Measurements from ENCODE around the gene OR5AK2.
"Not testable (repeated sequence)": the region's sequence is repeated elsewhere in the genome, so short reads cannot be mapped to it uniquely, and the experiment has no call there.

OR5AK2 gene, protein sequence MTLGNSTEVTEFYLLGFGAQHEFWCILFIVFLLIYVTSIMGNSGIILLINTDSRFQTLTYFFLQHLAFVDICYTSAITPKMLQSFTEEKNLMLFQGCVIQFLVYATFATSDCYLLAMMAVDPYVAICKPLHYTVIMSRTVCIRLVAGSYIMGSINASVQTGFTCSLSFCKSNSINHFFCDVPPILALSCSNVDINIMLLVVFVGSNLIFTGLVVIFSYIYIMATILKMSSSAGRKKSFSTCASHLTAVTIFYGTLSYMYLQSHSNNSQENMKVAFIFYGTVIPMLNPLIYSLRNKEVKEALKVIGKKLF

DNA sequence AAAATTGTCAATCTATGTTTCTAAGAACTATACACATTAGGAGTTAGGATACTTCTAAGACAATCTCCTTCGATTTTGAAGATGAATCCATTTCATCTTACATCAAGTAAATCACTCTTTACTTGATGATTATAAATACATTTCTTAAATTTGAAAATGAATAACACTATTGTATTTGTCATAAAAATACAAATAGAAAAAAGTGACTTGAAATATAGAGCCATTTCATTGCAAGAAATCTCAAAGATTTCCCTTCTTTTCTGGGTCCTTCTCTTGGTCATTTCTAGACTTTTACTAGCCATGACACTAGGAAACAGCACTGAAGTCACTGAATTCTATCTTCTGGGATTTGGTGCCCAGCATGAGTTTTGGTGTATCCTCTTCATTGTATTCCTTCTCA lies at the start of gene OR5AK2:
Gene OR5AK2, plus strand, starts transcription at position 301 of the 400 bp plus-strand sequence. Its CDS starts 0 bp downstream, at position 301.
- no peak for DNase-seq (ENCODE audit: low spot score)

DNA sequence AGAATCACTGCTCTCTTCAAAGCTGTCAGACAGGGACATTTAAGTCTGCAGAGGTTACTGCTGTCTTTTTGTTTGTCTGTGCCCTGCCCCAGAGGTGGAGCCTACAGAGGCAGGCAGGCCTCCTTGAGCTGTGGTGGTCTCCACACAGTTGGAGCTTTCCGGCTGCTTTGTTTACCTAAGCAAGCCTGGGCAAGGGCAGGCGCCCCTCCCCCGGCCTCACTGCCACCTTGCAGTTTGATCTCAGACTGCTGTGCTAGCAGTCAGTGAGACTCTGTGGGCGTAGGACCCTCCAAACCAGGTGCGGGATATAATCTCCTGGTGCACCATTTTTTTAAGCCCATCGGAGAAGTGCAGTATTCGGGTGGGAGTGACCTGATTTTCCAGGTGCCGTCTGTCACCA lies 43.2 kb upstream of the OR5AK2 start:
- DNase-seq (ENCODE audit: low spot score), result not testable (repeated sequence)

DNA sequence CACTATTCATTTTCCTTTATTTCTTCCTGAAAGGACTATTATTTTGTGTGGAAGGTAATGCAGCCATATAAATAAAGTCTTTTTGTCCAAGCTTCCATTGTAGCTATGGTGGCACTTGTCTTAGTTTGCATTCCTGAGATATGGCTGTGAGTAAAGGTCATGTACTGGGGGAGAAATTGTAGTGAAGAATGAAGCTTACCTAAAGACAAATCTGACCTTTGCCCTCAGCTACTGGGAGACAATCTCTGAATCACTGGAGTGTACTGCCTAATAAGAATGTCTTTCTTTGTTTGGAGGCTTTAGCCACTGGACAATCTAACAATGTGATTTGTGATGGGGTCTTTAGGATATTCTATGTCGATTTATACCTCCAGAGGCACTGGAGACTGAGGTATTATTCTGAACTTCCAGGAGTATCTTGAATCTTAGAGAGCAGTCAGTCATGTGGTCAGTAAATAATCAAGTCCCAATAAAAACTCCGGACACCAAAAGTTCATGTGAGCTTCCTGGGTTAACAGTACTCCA lies 39.7 kb upstream of the OR5AK2 start:
- DNase-seq (ENCODE audit: low spot score), result no peak

DNA sequence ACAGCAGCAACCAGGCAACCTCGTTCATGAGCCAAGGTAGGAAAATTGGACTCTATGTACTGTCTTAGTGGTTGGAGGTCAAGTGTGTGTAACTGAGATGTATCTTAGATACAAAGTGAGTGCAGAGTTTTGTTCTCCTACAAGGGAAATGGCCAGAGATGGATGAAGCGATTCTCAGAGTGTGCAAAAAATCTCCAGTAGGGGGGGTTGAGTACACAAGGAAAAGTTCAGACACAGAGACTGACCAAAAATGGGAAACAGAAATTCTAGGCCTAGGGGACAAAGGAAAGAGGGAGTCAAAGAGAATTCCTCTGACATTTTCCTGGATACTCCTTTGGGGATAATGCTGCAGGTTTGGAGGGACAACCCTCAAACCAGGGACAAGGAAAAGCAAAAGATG lies 38.2 kb upstream of the OR5AK2 start:
- no peak for DNase-seq (ENCODE audit: low spot score)

DNA sequence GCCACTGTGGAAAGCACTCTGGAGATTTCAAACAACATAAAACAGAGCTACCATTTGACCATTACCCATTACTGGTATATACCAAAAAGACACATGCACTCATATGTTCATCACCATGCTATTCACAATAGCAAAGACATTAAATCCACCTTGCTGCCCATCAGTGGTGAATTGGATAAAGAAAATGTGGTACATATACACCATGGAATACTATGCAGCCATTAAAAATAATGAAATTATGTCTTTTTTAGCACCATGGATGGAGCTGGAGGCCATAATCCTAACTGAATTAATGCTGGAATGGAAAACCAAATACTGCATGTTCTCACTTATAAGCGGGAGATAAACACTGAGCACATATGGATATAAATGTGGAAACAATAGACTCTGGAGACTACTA lies 34.8 kb upstream of the OR5AK2 start:
- not testable (repeated sequence) for DNase-seq (ENCODE audit: low spot score)

DNA sequence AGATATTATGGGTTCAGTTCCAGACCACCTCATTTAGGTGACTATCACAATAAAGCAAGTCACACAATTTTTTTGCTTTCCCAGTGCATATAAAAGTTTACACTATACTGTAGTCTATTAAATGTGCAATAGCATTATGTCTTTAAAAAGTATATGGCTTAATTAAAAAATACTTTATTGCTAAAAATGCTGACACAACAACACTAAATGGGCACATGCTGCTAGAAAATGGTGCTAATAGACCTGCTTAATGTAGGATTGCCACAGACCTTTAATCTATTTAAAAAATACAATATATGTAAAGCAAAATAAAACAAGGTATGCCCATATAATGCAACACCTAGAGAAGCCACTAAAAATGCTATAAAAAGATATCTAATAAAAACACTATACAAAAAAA lies 27.1 kb upstream of the OR5AK2 start:
- DNase-seq (ENCODE audit: low spot score), result no peak

DNA sequence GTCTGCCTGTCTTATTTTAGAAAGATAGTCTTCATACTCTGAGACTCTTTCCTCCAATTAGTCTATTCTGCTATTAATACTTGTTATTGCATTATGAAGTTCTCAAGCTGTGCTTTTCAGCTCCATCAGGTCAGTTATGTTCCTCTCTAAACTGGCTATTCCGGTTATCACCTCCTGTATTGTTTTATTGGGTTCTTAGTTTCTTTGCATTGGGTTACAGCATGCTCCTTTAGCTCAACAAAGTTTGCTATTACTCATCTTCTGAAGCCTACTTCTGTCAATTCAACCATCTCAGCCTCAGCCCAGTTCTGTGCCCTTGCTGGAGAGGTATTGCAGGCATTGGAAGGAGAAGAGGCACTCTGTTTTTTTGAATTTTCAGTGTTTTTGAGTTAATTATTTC lies 21.0 kb upstream of the OR5AK2 start:
- no peak for DNase-seq (ENCODE audit: low spot score)

DNA sequence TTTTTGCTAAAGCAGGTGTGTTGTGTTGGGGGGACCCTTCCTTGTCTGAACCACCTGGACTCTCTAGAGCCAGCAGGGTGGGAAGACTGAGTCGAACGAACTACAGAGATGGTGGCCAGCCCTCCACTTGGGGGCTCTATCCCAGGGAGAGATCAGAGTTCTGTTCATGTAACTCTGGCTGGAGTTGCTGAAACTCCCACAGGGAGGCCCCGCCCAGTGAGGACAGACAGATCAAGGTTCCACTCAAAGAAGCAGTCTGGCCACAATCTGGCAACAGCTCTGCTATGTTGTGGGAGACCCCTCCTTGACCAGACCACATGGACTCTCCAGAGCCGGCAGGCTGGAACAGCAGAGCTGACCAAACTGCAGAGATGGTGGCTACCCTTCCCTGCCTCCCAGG lies 20.2 kb upstream of the OR5AK2 start:
- no peak for DNase-seq (ENCODE audit: low spot score)

DNA sequence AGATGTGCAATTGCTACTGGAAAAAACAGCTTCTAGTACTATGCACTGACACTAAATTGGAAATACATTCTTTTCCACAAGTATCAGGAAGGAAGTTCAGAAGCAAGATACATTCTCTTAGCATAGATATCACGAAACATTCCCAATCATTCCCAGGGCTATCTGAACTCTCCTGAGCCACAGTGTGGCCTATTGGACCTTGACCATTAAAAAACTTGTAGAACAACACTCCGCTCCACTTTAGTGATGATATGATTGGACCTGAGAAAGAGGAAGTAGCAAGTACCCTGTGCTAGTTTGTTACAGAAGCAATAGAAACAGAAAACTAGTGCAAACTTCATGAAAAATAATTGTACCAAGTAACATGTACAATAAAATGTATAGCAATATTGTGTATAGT lies 11.4 kb upstream of the OR5AK2 start:
- DNase-seq (ENCODE audit: low spot score), result no peak

DNA sequence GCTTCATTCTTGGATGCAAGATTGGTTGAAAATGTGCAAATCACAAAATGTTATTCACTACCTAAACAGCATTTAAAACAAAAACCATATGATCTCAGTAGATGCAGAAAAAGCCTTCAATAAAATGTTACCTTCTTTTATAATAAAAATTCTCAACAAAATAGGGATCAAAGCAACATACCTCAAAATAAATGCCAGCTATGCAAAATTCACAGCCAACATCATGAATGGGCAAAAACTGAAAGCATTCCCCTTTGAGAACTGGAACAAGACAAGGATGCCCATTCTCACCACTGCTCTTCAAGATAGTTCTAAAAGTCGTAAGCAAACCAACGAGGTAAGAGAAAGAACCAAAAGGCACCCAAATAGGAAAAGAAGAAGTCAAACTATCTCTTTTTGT lies 2.0 kb downstream of the OR5AK2 start:
- DNase-seq (ENCODE audit: low spot score), result no peak

DNA sequence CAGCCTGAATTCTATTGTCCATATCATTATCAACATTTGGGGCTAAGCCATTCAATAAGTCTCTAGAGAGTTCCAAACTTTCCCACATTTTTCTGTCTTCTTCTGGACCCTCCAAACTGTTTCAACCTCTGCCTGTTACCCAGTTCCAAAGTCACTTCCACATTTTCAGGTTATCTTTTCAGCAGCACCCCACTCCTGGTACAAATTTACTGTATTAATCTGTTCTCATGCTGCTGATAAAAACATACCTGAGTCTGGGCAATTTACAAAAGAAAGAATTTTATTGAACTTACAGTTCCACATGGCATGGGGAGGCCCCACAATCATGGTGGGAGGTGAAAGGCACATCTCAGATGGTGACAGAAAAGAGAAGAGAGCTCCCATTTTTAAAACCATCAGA lies 5.8 kb downstream of the OR5AK2 start:
- DNase-seq (ENCODE audit: low spot score), result no peak

DNA sequence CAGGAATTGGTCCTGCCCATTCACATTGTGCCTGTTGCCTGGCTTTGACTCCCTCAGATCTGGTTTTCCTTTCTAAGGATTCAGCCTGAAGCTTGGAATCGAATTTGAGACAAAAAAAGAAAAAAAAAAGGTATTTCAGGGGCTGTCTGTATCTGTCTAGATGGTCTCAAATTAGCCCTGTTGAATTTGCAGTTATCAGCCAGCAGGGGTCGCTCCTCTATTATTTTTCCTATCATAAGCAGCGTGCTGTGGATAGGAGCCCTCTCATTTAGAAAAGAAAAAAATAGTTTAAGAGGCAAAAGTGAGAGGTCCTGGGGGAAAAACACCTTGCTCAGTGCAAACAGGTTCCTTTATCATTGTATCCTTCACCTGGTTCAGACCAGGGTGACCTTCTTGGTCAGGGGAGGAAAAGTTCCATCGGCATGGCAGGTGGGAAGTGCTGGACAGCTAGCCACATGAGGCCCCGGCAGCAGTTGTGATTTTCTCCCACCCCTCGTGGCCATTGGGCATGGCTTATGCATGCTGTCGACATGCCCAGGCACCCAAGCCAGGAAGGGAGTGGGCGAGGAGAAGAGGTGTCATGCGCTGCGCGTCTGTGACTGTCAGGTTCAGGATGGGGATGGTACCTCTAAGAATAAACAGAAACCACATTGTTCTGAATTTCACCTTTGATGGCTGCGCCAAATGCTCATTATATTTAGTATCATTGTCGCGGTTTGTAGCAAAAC lies 13.1 kb downstream of the OR5AK2 start:
- DNase-seq (ENCODE audit: low spot score), result no peak

DNA sequence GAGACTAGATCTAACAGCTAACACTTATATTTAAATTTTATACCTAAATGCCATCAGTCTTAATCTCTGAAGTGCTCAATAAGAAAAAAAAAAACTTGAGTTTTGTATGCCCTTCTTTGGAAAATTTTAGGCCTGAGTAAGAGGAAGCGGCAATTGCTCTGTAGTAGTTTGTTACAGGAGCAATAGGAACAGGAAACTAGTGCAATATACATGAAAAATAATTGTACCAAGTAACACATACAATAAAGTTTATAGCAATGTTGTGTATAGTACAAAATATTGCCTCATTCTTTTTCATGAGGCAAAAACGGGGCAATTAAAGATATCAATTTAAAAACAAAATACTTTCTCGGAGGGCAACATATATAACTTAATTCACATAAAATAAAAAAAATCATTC lies 19.7 kb downstream of the OR5AK2 start:
- DNase-seq (ENCODE audit: low spot score), result no peak

DNA sequence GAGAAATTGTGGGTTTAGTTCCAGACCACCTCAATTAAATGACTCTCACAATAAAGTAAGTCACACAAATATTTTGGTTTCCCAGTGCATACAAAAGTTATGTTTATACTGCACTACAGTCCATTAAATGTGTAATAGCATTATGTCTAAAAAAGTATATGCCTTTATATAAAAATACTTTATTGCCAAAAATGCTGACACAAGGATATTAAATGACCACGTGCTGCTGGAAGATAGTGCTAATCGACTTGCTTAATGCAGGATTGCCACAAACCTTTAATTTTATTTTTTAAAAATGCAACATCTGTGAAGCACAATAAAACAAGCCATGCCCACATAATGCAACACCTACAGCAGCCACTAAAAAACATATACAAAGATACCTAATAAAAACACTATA lies 27.0 kb downstream of the OR5AK2 start:
- DNase-seq (ENCODE audit: low spot score), result no peak

DNA sequence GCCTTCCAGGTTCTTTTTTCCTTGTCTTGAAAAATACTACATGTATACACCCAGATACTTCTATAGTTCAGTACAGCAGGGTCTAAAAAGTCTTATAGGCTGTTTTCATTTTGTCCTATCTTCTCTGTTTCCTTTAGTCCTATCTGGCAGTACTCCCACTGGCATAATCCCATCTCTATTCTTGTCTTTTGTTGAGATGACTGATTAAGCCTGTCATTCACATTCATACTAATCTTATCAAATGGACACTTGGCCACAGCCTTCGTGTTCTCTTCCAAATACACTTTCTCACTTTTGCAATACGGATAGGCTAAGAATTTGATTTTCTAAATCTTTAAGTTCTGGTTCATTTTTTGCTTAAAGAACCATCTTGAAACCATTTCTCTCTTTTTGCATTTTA lies 42.8 kb downstream of the OR5AK2 start:
- DNase-seq (ENCODE audit: low spot score), result no peak
